Germinal center (tissue), 1 donor: ENCODE results near the gene LYSMD1.
A peak's percentile ranks its signal among the peaks of the same experiment; 100 is the strongest.

Experiments
- DNase-seq: peaks from one replicate; pipeline ENCODE4 v3.0.0; 2012; ENCODE audit warnings: mixed read lengths, low spot score

LYSMD1 gene

GRCh38 chr1:151135433-151136385 is 30.0 kb downstream of the LYSMD1 start:
- no peak for DNase-seq

DNA sequence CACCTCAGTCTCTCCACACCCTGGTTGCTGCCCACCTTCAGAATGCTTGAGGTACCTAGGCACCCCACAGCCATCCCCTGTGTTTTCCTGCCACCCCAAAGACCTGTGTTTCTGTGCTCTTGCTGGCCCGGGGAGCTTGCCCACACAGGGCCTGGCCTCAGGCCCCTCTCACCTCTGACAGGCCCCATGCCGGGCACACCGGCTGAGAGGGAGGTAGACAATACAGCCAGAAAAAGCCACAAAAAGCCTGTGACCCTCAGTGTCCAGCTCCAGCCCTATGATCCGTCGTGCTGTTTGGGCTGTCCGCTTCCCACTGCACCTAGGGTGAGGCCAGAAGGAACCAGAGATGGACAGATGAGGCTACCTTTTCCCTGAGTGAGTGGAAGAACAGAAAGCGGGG is 30.7 kb downstream of the LYSMD1 start:
- no peak for DNase-seq

- DNase-seq = no peak
Measured at GRCh38 chr1:151134396-151134795, 31.3 kb downstream of the LYSMD1 start.

DNA sequence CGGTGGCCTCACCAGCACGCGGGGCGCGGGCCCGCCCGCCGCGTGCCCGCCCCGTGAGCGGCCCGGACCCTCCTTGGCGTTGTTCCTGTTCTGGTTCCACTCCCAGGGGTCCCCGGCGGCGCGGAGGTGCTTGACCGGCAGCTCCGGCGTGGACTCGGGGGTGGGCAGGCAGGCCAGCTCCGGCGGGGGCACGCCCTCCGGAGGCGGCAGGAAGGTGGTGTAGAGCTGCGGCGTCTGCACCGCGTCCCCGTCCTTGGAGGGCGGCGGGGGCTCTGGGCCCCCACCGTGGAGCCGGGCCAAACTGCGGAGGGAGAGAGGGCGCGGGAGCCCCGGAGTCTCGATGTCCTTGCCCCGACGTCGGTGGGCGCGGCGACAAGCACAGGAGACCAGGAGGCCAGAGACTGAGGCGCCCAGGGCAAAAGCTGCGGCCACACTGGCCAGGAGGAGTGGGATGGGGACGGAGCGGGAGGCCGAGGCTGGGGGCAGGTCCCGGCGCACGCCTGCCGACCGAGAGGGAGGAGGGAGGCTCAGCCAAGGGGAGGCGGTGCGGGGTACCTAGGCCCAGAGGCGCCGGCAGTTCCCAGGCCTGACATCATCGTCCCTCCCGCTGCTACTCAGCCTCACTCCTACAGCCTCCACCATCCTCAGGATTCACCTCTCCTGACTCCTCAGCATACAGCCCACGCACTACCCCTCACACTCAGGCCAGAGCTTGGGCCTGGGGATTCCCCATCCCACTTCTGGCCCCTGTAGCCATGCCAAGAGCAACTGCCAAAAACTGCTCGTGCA is 32.5 kb downstream of the LYSMD1 start:
- no peak for DNase-seq

DNA sequence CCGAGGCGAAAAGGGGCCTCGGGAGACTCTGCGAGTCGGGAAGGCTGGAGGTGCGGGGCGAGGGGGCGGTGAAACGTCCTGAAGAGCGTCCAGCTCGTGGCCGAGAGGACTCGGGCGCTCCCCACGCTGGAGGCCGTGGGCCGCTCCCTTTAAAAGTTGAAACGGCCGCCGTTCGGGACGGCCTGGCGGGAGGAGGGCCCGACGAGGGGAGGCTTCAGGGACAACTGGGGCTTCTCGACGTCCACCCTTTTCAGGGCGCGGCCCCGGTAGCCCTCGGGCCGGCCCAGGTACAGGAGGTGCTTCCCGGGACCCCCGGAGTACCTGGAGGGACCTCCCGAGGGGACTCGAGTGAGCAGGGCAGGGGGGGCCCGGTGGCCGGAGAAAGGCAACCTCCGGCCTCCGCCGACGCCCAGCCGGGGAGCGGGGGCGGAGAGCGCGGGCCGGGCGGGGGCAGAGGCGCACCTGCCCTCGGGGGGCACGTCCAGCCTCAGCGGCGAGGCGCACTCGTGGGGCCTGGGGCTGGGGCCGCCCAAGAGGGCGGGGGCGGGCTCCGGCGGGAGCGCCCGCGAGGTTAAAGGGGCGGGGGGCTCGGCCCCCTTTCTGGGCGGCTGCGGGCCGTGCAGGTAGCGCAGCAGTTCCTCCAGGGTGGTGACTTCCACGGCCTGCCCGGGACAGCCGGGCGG is 33.2 kb downstream of the LYSMD1 start:
- DNase-seq = no peak

DNA sequence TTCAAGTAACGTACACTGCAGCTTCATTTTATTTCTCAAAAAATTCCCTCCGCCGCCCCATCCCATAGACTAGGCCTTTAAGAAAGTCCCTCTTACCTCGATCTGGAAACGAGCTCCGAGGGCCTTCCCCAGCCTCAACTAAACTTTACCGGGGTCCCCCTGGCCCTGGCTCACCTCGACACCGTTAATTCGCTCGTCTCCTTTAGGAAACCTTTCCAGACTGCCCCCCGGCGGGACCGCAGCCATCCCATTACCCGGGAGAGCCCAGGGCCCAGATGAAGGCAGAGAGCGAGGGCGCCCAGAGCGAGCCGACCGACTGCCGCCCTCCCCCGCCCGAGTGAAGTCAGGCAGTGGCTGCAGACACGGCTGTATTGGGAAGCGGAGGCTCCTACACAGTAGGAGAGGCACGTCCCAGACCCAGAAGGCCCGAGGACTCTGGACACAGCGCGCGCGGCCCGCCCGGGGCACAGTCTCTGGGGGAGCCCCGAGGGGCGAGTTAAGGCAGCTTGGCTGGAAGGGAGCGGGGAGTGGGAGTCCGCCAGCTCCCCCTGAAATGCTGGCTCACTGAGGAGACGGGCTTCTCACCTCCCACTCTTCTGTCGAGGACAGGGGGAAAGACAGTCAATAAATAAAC is 33.9 kb downstream of the LYSMD1 start:
- no peak for DNase-seq

GRCh38 chr1:151130987-151131586 is 34.6 kb downstream of the LYSMD1 start:
- DNase-seq = peak; percentile 94

GRCh38 chr1:151128800-151129199 is 36.9 kb downstream of the LYSMD1 start:
- no peak for DNase-seq

DNA sequence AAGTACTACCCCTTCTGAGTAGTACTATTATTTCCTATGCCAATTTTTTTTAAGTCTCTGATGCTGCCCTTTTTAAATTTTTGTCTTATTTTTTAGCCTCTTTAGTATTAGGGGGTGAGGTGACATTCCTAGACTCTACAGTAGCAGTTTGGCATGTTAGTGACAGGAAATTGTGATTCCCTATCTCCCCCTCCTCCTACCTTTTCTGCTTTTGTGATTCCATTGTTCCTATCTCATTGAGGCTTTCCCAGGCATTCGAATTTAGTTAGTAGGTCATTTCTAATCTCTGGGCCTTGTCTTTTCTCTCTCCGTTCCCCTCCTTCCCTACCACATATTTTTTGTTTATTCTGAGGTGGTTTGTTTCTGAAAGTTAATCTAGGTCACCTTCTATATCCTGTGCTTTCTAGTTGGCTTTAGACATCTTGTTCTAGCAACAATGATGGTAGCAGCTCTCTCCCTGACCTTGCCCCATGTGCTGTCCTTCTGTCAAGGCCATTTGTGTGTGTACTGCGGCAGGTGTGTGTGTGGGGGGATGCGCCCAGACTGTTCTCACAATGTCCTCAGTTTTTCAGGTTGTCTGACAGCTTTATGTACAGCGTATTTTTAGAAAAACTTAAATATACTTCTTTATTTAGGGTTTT is 40.8 kb downstream of the LYSMD1 start:
- DNase-seq = no peak

- no peak for DNase-seq
Measured at GRCh38 chr1:151113877-151114276, 51.8 kb downstream of the LYSMD1 start.
